ENCODE results near the gene TMEM184B.

DNA sequence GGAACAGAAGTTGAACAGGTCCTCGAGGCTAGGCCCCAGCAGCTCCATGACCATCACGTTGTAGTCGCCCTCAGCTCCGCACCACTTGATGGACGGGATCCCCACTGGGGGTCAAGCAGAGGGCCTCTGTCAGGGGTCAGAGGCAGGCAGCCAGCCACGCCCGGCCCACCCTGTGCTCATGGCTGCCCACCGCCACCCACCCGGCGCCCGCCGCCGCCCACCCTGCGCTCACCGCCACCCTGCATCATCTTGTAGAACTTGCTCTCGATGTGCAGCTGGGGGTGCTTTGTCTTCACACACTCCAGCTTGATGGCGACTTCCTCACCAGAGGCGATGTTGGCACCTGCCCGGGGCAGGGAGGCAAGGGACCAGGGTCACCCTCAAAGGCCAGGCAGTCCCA lies 30.1 kb upstream of the TMEM184B start:
- TF ChIP-seq POLR2A (IDR thresholded peaks at IDR 0.05) (no peak), EP300 (IDR thresholded peaks at IDR 0.05) (no peak)
- TF ChIP-seq, protein P1, sequence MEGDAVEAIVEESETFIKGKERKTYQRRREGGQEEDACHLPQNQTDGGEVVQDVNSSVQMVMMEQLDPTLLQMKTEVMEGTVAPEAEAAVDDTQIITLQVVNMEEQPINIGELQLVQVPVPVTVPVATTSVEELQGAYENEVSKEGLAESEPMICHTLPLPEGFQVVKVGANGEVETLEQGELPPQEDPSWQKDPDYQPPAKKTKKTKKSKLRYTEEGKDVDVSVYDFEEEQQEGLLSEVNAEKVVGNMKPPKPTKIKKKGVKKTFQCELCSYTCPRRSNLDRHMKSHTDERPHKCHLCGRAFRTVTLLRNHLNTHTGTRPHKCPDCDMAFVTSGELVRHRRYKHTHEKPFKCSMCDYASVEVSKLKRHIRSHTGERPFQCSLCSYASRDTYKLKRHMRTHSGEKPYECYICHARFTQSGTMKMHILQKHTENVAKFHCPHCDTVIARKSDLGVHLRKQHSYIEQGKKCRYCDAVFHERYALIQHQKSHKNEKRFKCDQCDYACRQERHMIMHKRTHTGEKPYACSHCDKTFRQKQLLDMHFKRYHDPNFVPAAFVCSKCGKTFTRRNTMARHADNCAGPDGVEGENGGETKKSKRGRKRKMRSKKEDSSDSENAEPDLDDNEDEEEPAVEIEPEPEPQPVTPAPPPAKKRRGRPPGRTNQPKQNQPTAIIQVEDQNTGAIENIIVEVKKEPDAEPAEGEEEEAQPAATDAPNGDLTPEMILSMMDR (IDR thresholded peaks at IDR 0.05), result no peak

All from stomach (tissue), 4 donors.